Measurements from ENCODE around the gene CCNJ.

CCNJ gene

DNA sequence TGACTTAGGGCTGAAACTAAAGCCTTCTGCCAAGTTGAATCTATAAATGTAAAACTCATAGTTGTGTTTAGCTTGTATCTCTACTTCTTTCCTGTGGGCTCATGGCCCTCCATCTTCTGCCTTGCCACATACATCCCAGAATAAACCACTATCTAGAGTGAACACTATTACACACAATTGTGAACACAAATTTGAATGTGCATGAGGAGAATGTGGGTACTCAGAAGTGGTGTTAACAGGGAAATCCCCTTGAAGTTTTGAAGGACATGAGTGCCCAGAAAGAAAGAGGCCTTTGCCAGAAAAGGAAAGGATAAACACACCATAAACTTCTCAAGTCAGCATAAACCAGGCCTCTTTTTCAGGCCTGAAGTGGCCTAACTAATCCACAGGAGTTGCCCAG is 20.2 kb upstream of the CCNJ start (continued):
- TF ChIP-seq KLF8 (tag by site-specific recombination; IDR thresholded peaks at IDR 0.05) (no peak), ZNF211 (tag by site-specific recombination; IDR thresholded peaks at IDR 0.05; ENCODE audit: low read depth) (no peak), ZNF221 (tag by site-specific recombination; IDR thresholded peaks at IDR 0.05; ENCODE audit: borderline replicate concordance) (no peak), ZNF169 (tag by site-specific recombination; IDR thresholded peaks at IDR 0.05) (no peak), ZNF114 (tag by site-specific recombination; IDR thresholded peaks at IDR 0.05) (no peak)

DNA sequence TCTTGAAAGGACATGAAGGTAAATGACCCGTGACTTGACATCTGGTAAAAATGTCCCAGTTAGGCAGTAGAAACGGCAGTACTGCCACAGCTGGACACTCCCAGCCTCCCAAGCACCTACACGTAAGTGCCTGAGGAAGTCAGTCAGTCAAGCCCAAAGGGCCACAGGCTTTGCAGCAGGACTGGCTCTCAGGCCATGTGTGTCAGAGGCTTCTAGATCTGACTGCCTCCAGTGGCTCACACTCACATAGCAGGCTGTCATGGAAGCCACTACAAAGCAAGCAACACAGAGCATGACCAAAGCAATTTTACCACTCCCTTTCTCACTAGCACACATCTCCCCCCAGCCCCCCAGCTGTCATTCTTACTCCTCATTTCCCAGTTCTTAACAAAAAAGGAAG is 17.8 kb upstream of the CCNJ start:
- ChIA-PET CTCF (interaction anchor here (1.2 to 1.8 kb wide), 2 partner anchors 9 to 204 kb away, joined by 4 to 6 read pairs; no protein-coding TSS in a partner anchor), POLR2A (no interaction called here)
- Histone ChIP-seq H3K4me3 (ENCODE audit: low read depth, low read length) (no peak overlapping the region), H3K4me1 (ENCODE audit: control insufficient read depth, insufficient read depth, low read length) (no peaks in the 10 kb centered on the region), H3K36me3 (ENCODE audit: control insufficient read depth in 2 of 2, insufficient read depth in 1 of 2, low read length in 2 of 2) (no peaks in the 10 kb centered on the region), H3K27ac (ENCODE audit: extremely low read depth, low read depth, low read length) (no peak overlapping the region), H3K9me3 (ENCODE audit: control insufficient read depth, insufficient read depth, low read depth, low read length) (no peaks in the 10 kb centered on the region)
- no peak for TF ChIP-seq ZNF266 (tag by site-specific recombination; IDR thresholded peaks at IDR 0.05; ENCODE audit: low read depth)
- TF ChIP-seq REST (tag by site-specific recombination; IDR thresholded peaks at IDR 0.05) = no peak
- TF ChIP-seq ZNF561 (tag by site-specific recombination; IDR thresholded peaks at IDR 0.05; ENCODE audit: borderline replicate concordance) = no peak
- TF ChIP-seq ZNF521 (tag by site-specific recombination; IDR thresholded peaks at IDR 0.05) = no peak
- no peak for TF ChIP-seq ZNF645 (tag by site-specific recombination; IDR thresholded peaks at IDR 0.05)
- no peak for TF ChIP-seq FEZF1 (tag by site-specific recombination; IDR thresholded peaks at IDR 0.05)
- TF ChIP-seq ZBTB11 (tag by site-specific recombination; conservative IDR thresholded peaks at IDR 0.05; ENCODE audit: low read depth) = no peak
- TF ChIP-seq ZNF394 (tag by site-specific recombination; IDR thresholded peaks at IDR 0.05; ENCODE audit: borderline replicate concordance) = no peak
- no peak for TF ChIP-seq ZBTB48 (tag by site-specific recombination; IDR thresholded peaks at IDR 0.05)
- TF ChIP-seq ZNF658 (tag by site-specific recombination; IDR thresholded peaks at IDR 0.05) = no peak
- no peak for TF ChIP-seq ZNF549 (tag by site-specific recombination; IDR thresholded peaks at IDR 0.05)

DNA sequence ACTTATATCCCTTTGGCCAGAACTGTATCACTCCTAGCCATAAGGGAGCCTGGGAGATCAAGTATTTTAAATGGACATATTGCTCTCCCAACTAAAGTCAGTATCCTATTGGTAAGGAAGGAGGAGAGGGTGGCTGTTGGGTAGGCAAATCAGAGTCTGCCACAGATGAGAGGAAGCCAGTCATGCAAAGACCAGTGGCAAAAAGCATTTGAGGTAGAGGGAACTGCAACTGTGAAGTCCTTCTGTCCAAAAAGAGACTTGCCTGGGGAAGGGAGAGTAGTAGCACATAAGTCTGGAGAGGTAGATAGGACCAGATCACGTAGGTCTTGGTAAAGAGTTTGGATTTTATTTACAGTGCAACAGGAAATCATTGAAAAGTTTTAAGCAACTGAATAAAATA is 8.8 kb upstream of the CCNJ start:
- Histone ChIP-seq H3K9me3 (ENCODE audit: control insufficient read depth, insufficient read depth, low read depth, low read length) (no peaks in the 10 kb centered on the region), H3K27ac (ENCODE audit: extremely low read depth, low read depth, low read length) (no peak overlapping the region), H3K4me3 (ENCODE audit: low read depth, low read length) (no peak overlapping the region), H3K4me1 (ENCODE audit: control insufficient read depth, insufficient read depth, low read length) (peaks cover 10% of the 10 kb centered on the region), H3K36me3 (ENCODE audit: control insufficient read depth in 2 of 2, insufficient read depth in 1 of 2, low read length in 2 of 2) (no peaks in the 10 kb centered on the region)
- ChIA-PET CTCF (interaction anchor here (0.6 kb wide), 1 partner anchor 226 kb away, joined by 3 read pairs; no protein-coding TSS in a partner anchor), POLR2A (no interaction called here)
- TF ChIP-seq ZNF311 (tag by site-specific recombination; IDR thresholded peaks at IDR 0.05; ENCODE audit: borderline replicate concordance) (no peak), ZNF776 (tag by site-specific recombination; IDR thresholded peaks at IDR 0.05; ENCODE audit: borderline replicate concordance) (no peak), GLI2 (tag by site-specific recombination; IDR thresholded peaks at IDR 0.05; ENCODE audit: borderline replicate concordance, low read depth) (no peak), ZNF140 (tag by site-specific recombination; IDR thresholded peaks at IDR 0.05) (no peak), ZNF114 (tag by site-specific recombination; IDR thresholded peaks at IDR 0.05) (no peak), ZNF610 (tag by site-specific recombination; IDR thresholded peaks at IDR 0.05; ENCODE audit: borderline replicate concordance) (no peak), ZSCAN30 (tag by site-specific recombination; IDR thresholded peaks at IDR 0.05) (no peak)
- TF ChIP-seq, protein P1, sequence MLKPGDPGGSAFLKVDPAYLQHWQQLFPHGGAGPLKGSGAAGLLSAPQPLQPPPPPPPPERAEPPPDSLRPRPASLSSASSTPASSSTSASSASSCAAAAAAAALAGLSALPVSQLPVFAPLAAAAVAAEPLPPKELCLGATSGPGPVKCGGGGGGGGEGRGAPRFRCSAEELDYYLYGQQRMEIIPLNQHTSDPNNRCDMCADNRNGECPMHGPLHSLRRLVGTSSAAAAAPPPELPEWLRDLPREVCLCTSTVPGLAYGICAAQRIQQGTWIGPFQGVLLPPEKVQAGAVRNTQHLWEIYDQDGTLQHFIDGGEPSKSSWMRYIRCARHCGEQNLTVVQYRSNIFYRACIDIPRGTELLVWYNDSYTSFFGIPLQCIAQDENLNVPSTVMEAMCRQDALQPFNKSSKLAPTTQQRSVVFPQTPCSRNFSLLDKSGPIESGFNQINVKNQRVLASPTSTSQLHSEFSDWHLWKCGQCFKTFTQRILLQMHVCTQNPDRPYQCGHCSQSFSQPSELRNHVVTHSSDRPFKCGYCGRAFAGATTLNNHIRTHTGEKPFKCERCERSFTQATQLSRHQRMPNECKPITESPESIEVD (tag by site-specific recombination; IDR thresholded peaks at IDR 0.05) = no peak
